GM23248 (cell line): ENCODE results near the gene ABCC1. TPM values are rescaled to one million over a fixed set of nuclear protein-coding genes. Genes with fewer than 3 reads are reported as not detected.

Experiments used
- DNase-seq: peaks from one replicate; pipeline ENCODE4 v3.0.0-alpha.2; 2015
- H2AFZ ChIP-seq: fragments of 200-600 bp; sonication (generic); 2 replicates; pipeline ENCODE4 v1.6.1; 2016; ENCODE audit warnings: antibody characterized with exemption
- H3F3A ChIP-seq: fragments of 200-600 bp; sonication (generic); 2 replicates; pipeline ENCODE4 v1.6.1; 2016; ENCODE audit warnings: mild to moderate bottlenecking, antibody characterized with exemption, mixed run types; ENCODE audit not compliant: insufficient read depth
- H3K27ac ChIP-seq: fragments of 200-600 bp; sonication (generic); 2 replicates; pipeline ENCODE4 v1.5.1; 2016; ENCODE audit warnings: mild to moderate bottlenecking
- H3K27me3 ChIP-seq: fragments of 200-600 bp; sonication (generic); replicated peaks from 2 replicates; pipeline ENCODE4 v1.6.1; 2016; ENCODE audit warnings: mild to moderate bottlenecking; ENCODE audit not compliant: insufficient read depth
- H3K36me3 ChIP-seq: fragments of 200-600 bp; sonication (generic); 2 replicates; pipeline ENCODE4 v1.6.1; 2016; ENCODE audit warnings: low read depth, mild to moderate bottlenecking
- H3K4me1 ChIP-seq: fragments of 200-600 bp; sonication (generic); 2 replicates; pipeline ENCODE4 v1.6.1; 2016; ENCODE audit warnings: mild to moderate bottlenecking; ENCODE audit not compliant: insufficient read depth
- H3K4me2 ChIP-seq: fragments of 200-600 bp; sonication (generic); one replicate; pipeline ENCODE4 v1.6.1; 2016; ENCODE audit warnings: mild to moderate bottlenecking; ENCODE audit not compliant: unreplicated experiment
- H3K4me3 ChIP-seq: fragments of 200-600 bp; sonication (generic); 2 replicates; pipeline ENCODE4 v1.5.1; 2016; ENCODE audit warnings: mild to moderate bottlenecking
- H3K79me2 ChIP-seq: fragments of 200-600 bp; sonication (generic); 2 replicates; pipeline ENCODE4 v1.6.1; 2016; ENCODE audit warnings: mild to moderate bottlenecking; ENCODE audit not compliant: insufficient read depth
- H3K9ac ChIP-seq: fragments of 200-600 bp; sonication (generic); 2 replicates; pipeline ENCODE4 v1.6.1; 2016; ENCODE audit warnings: mild to moderate bottlenecking
- H3K9me2 ChIP-seq: fragments of 200-600 bp; sonication (generic); 2 replicates; pipeline ENCODE4 v1.6.1; 2016; ENCODE audit warnings: mixed run types, mild to moderate bottlenecking, moderate library complexity; ENCODE audit not compliant: insufficient read depth
- H3K9me3 ChIP-seq: fragments of 200-600 bp; sonication (generic); one replicate; pipeline ENCODE4 v1.6.1; 2017; ENCODE audit warnings: low read depth
- H4K20me1 ChIP-seq: fragments of 200-600 bp; sonication (generic); 2 replicates; pipeline ENCODE4 v1.6.0; 2016; ENCODE audit not compliant: insufficient read depth
- EZH2 ChIP-seq: fragments of 200-600 bp; sonication (generic); IDR thresholded peaks from 2 replicates; pipeline ENCODE4 v1.6.1; 2018; ENCODE audit warnings: antibody characterized with exemption, mild to moderate bottlenecking; ENCODE audit not compliant: insufficient read depth, poor library complexity, severe bottlenecking
- EZH2phosphoT487 ChIP-seq: fragments of 200-600 bp; sonication (generic); IDR thresholded peaks from 2 replicates; pipeline ENCODE4 v1.6.1; 2018; ENCODE audit warnings: antibody characterized with exemption, moderate library complexity, mild to moderate bottlenecking, low read depth; ENCODE audit not compliant: insufficient read depth
- WGBS, 2 experiments: methylation state at CpG; one replicate each; pipeline ENCODE4 v1.1.6; 2015 to 2017; ENCODE audit warnings: low lambda C conversion rate in 2 of 2, low coverage in 1 of 2; ENCODE audit errors: missing lambda C conversion rate in 2 of 2; 5-methylcytosine and 5-hydroxymethylcytosine counted together
- in situ Hi-C: fragments of 300-500 bp; cut with MboI; formaldehyde crosslinking; loops from 2 replicates; pipeline ENCODE4 v1.15.0; 2020
- polyA plus RNA-seq: library from polyadenylated mRNA; unstranded; fragments of >200 nt; fragmentation: Nextera tagmentation; extraction: Ambion mirVana; gene quantifications from 2 replicates; pipeline ENCODE4 v1.2.1, GENCODE V29; 2016
- total RNA-seq: library from RNA; depleted of rRNA; stranded (reverse); fragments of >200 nt; shearing (Covaris generic); gene quantifications from 2 replicates; pipeline ENCODE4 v1.2.3, GENCODE V29; 2014

ABCC1 gene
- total and polyA plus RNA-seq, 2 experiments from 2014 or later, result 16.2 to 25.5 TPM

DNA sequence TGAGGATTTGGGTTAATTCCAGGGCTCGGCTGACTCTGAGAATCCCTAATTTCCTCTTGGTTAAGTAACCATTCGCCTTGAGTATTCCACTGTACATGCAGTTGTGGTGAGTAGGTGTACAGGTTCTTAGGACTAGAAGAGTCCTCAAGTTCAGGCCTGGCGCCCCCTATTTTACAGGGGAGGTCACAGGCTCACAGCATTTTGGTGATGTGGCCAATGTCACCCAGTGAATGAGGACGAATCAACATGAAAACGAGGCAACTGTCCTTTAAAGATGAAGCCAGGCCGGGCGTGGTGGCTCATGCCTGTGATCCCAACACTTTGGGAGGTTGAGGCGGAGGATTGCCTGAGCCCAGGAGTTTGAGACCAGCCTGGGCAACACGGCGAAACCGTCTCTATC lies 218.5 kb downstream of the ABCC1 start:
- no peak for DNase-seq
- no peaks in the 10 kb centered on the region for H3K79me2 ChIP-seq
- H3K9ac ChIP-seq, result no peak overlapping the region
- in situ Hi-C loops, result no loop called here
- H3F3A ChIP-seq, result no peaks in the 10 kb centered on the region
- WGBS, 2 experiments, result 62 to 67% methylated on average over 11 of the region's 11 CpGs
- no peak overlapping the region for H3K4me2 ChIP-seq
- H4K20me1 ChIP-seq, result no peaks in the 10 kb centered on the region
- TF ChIP-seq EZH2 (no peak), EZH2phosphoT487 (no peak)
- no peak overlapping the region for H2AFZ ChIP-seq
- H3K36me3 ChIP-seq, result no peaks in the 10 kb centered on the region
- H3K4me1 ChIP-seq, result no peaks in the 10 kb centered on the region
- H3K27me3 ChIP-seq, result no peaks in the 10 kb centered on the region
- no peaks in the 10 kb centered on the region for H3K9me2 ChIP-seq
- H3K27ac ChIP-seq, result no peak overlapping the region
- no peaks in the 10 kb centered on the region for H3K9me3 ChIP-seq
- no peak overlapping the region for H3K4me3 ChIP-seq

DNA sequence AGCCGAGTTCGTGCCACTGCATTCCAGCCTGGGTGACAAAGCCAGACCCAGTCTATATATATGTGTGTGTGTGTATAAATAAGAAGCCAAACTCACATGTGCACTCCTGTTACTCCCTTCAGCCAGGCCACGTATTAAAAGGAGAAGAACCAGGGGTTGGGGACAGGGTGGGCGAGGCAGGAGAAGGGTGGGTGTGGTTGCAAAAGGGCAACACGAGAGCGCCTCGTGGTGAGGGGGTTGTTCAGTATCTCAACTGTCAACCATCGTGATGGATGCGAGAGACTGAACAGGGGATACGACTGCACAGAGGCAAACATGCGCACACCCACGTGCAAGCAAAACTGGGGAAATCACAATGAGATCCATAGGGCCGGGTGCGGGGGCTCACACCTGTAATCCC lies 219.0 kb downstream of the ABCC1 start:
- Histone ChIP-seq H3K9ac (no peak overlapping the region), H3K4me3 (no peak overlapping the region), H3K9me2 (no peaks in the 10 kb centered on the region), H3K4me2 (no peak overlapping the region), H3K4me1 (no peaks in the 10 kb centered on the region), H3K79me2 (no peaks in the 10 kb centered on the region), H3K27ac (no peak overlapping the region), H3K9me3 (no peaks in the 10 kb centered on the region), H3K27me3 (no peaks in the 10 kb centered on the region), H4K20me1 (no peaks in the 10 kb centered on the region), H3F3A (no peaks in the 10 kb centered on the region), H2AFZ (no peak overlapping the region), H3K36me3 (no peaks in the 10 kb centered on the region)
- in situ Hi-C loops, result no loop called here
- no peak for DNase-seq
- 81 to 86% methylated on average over 14 of the region's 14 CpGs for WGBS, 2 experiments
- no peak for TF ChIP-seq EZH2
- TF ChIP-seq EZH2phosphoT487, result no peak

DNA sequence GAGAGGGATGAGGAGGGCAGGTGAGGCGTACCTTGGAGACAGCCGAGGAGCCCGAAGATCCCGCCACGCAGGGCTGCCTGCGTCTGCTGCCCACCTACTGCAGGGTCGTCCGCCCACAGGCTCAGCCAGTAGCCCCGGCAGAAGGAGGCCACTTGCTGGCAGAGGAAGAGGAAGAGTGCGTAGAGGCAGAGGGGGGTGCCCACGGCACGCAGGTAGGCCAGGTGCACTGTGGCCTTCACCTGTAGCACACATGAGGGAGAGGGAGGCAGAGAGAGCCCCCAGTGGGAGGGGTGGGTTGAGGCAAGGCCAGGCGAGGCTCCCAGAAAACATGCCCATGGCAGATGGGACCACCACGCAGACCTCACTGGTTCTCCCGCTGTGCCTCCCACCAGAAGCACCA lies 220.2 kb downstream of the ABCC1 start:
- Histone ChIP-seq H2AFZ (no peak overlapping the region), H4K20me1 (no peaks in the 10 kb centered on the region), H3K9me3 (no peaks in the 10 kb centered on the region), H3K4me3 (no peak overlapping the region), H3F3A (no peaks in the 10 kb centered on the region), H3K4me1 (no peaks in the 10 kb centered on the region), H3K4me2 (no peak overlapping the region), H3K79me2 (no peaks in the 10 kb centered on the region), H3K36me3 (no peaks in the 10 kb centered on the region), H3K27me3 (no peaks in the 10 kb centered on the region), H3K27ac (no peak overlapping the region), H3K9ac (no peak overlapping the region), H3K9me2 (no peaks in the 10 kb centered on the region)
- in situ Hi-C loops, result no loop called here
- 87 to 96% methylated on average over 12 to 14 of the region's 15 CpGs for WGBS, 2 experiments
- TF ChIP-seq EZH2 (no peak), EZH2phosphoT487 (no peak)
- no peak for DNase-seq

DNA sequence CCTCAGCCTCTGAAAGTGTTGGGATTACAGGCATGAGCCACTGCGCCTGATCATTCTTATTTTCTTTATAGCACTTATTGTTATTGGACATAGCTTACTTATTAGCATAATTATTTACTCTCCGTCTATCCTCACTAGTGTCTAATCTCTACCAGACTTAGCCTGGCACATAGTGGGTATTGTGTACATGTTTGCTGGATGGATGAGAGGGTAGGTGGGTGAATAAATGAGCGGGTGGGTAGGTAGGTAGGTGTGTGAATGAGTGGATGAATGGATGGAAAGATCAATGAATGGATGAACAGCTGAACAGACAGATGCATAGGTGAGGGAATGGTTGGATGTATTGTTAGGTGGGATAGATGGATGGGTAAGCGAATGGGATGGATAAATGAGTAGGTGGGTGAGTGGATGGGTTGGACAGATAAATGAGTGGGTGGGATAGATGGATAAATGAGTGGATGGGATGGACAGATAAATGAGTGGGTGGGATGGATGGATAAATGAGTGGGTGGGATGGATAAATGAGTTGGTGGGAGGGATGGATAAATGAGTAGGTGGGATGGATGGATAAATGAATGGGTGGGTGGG lies 222.0 kb downstream of the ABCC1 start:
- DNase-seq, result no peak
- H3K79me2 ChIP-seq, result no peaks in the 10 kb centered on the region
- no peaks in the 10 kb centered on the region for H3K9me2 ChIP-seq
- no peaks in the 10 kb centered on the region for H3F3A ChIP-seq
- H3K9ac ChIP-seq, result no peak overlapping the region
- H3K4me1 ChIP-seq, result no peaks in the 10 kb centered on the region
- no peak for TF ChIP-seq EZH2
- TF ChIP-seq EZH2phosphoT487, result no peak
- H3K4me3 ChIP-seq, result no peak overlapping the region
- H3K36me3 ChIP-seq, result no peaks in the 10 kb centered on the region
- H3K9me3 ChIP-seq, result no peaks in the 10 kb centered on the region
- WGBS, 2 experiments, result 89 to 91% methylated on average over 4 of the region's 4 CpGs
- H3K4me2 ChIP-seq, result no peak overlapping the region
- H3K27ac ChIP-seq, result no peak overlapping the region
- H3K27me3 ChIP-seq, result 0 out of 2 replicates have a peak, but pooled peaks cover under 1% of the 10 kb centered on the region
- in situ Hi-C loops, result no loop called here
- no peak overlapping the region for H2AFZ ChIP-seq
- no peaks in the 10 kb centered on the region for H4K20me1 ChIP-seq
